Kidney epithelial cell (primary cell): ENCODE measurements around the gene MBNL2. TPM values are rescaled to one million over a fixed set of nuclear protein-coding genes. Genes with fewer than 3 reads are reported as not detected.

ENCODE experiments used
- DNase-seq: peaks from one replicate; pipeline ENCODE4 v3.0.0-alpha.2; 2010; ENCODE audit warnings: low read depth
- H3K27me3 ChIP-seq: 2 replicates; pipeline ENCODE4 v1.6.0; 2011; ENCODE audit warnings: low read length; ENCODE audit not compliant: control insufficient read depth, insufficient read depth
- H3K36me3 ChIP-seq: 2 replicates; pipeline ENCODE4 v1.5.1; 2011; ENCODE audit warnings: low read length; ENCODE audit not compliant: control insufficient read depth, insufficient read depth
- H3K4me3 ChIP-seq: 2 replicates; pipeline ENCODE4 v1.5.1; 2011; ENCODE audit warnings: low read depth, mild to moderate bottlenecking, control low read depth, low read length
- CTCF ChIP-seq: IDR thresholded peaks from 2 replicates; pipeline ENCODE4 v1.5.1; 2011; ENCODE audit warnings: mild to moderate bottlenecking, moderate library complexity, low read length, control low read depth, inconsistent platforms; ENCODE audit not compliant: insufficient read depth, poor library complexity, severe bottlenecking
- total RNA-seq: library from RNA; depleted of rRNA; stranded (reverse); fragments of >200 nt; gene quantifications from 2 replicates; pipeline ENCODE4 v1.2.3, GENCODE V29; 2015

The MBNL2 gene
- total RNA-seq, 1 donor from 2014 or later: 42.4 TPM

- no peaks in the 10 kb centered on the region for H3K36me3 ChIP-seq
- TF ChIP-seq CTCF: no peak
- H3K27me3 ChIP-seq: no peaks in the 10 kb centered on the region
- no peak overlapping the region for H3K4me3 ChIP-seq
- peak; percentile 85 for DNase-seq
These were observed 145.1 kb downstream of the MBNL2 start for GRCh38 chr13:97367016-97367822.

GRCh38 chr13:97369261-97369893 is 147.2 kb downstream of the MBNL2 start:
- H3K27me3 ChIP-seq: no peaks in the 10 kb centered on the region
- DNase-seq: no peak
- TF ChIP-seq CTCF: no peak
- no peak overlapping the region for H3K4me3 ChIP-seq
- H3K36me3 ChIP-seq: no peaks in the 10 kb centered on the region

GRCh38 chr13:97371486-97372109 is 149.5 kb downstream of the MBNL2 start:
- H3K36me3 ChIP-seq: peaks cover 3% of the 10 kb centered on the region
- no peak for TF ChIP-seq CTCF
- no peak for DNase-seq
- H3K4me3 ChIP-seq: no peak overlapping the region
- no peaks in the 10 kb centered on the region for H3K27me3 ChIP-seq

- no peak for TF ChIP-seq CTCF
- no peaks in the 10 kb centered on the region for H3K27me3 ChIP-seq
- H3K36me3 ChIP-seq: peaks cover 3% of the 10 kb centered on the region
- H3K4me3 ChIP-seq: no peak overlapping the region
- DNase-seq: no peak
These were observed 150.8 kb downstream of the MBNL2 start for GRCh38 chr13:97372936-97373335.

- DNase-seq: no peak
- Histone ChIP-seq H3K27me3 (no peaks in the 10 kb centered on the region), H3K4me3 (no peak overlapping the region), H3K36me3 (peaks cover 3% of the 10 kb centered on the region)
- no peak for TF ChIP-seq CTCF
These were observed 151.7 kb downstream of the MBNL2 start for GRCh38 chr13:97373787-97374186.

- H3K36me3 ChIP-seq: peaks cover 3% of the 10 kb centered on the region
- no peak for TF ChIP-seq CTCF
- no peak for DNase-seq
- no peaks in the 10 kb centered on the region for H3K27me3 ChIP-seq
- no peak overlapping the region for H3K4me3 ChIP-seq
These were observed 154.8 kb downstream of the MBNL2 start for GRCh38 chr13:97376981-97377380.
